SK-MEL-5 (cell line): ENCODE results near the gene TBC1D20. TPM values are rescaled to one million over a fixed set of nuclear protein-coding genes. Genes with fewer than 3 reads are reported as not detected.
A peak's percentile ranks its signal among the peaks of the same experiment; 100 is the strongest.

ENCODE experiments used
- DNase-seq: peaks from one replicate; pipeline ENCODE4 v3.0.0-alpha.2; 2016; ENCODE audit warnings: low read depth, low spot score
- in situ Hi-C: cut with HindIII; loops from 2 replicates; pipeline ENCODE4 v1.10.0; 2016; ENCODE audit warnings: low sequenced_read_pairs, high pct_unique_total_duplicates, low pct_unique_long_range_greater_than_20kb
- total RNA-seq: library from RNA; depleted of rRNA; stranded (reverse); fragments of >200 nt; shearing (Covaris generic); gene quantifications from 2 replicates; pipeline ENCODE4 v1.2.3, GENCODE V29; 2014

TBC1D20 gene
- total RNA-seq, 1 experiment from 2014 or later: 62.5 TPM

DNA sequence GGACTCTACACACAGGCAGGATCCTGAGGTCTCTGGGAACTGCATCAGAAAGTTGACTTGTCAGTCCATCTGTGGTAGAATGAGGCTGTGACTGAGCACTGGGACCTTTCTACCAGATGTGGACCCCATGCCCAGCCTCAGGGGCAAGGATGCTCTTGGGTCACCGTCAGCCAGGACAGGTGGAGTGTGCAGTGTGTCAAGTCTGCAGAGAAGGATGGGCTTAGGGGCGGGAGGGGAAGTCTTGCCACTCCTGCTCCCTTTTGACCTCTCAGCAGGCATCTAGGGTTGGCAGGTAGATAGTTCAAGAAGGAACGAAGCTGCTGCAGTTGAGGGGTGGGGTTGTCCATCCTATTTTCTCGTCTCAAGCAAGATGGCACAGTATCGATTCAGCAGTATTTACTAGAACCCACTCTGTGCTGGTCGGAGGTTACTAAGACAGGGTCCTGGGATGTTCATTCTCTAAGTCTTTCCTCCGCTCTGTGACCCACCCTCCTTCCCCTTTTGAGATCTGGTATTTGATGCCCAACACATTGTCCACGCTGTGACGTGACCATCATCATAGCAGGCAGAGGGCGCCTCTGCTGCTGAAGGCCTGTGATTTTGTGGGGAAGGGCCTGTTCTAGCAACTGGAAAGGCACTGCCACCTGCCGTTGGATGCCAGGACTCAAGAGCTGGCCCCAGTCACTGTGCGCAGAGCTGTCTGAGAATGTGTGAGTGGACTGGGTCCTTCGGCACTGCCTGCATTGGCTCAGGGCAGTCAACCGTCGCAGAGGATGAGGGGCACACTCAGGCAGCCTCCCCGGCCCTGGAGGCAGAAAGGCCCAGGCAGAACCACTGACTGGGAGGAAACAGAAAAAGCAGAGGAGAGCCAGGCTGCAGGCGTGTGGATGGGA, 31.1 kb downstream of the TBC1D20 start:
- DNase-seq: peak; percentile 94
- in situ Hi-C loops: no loop called here

DNA sequence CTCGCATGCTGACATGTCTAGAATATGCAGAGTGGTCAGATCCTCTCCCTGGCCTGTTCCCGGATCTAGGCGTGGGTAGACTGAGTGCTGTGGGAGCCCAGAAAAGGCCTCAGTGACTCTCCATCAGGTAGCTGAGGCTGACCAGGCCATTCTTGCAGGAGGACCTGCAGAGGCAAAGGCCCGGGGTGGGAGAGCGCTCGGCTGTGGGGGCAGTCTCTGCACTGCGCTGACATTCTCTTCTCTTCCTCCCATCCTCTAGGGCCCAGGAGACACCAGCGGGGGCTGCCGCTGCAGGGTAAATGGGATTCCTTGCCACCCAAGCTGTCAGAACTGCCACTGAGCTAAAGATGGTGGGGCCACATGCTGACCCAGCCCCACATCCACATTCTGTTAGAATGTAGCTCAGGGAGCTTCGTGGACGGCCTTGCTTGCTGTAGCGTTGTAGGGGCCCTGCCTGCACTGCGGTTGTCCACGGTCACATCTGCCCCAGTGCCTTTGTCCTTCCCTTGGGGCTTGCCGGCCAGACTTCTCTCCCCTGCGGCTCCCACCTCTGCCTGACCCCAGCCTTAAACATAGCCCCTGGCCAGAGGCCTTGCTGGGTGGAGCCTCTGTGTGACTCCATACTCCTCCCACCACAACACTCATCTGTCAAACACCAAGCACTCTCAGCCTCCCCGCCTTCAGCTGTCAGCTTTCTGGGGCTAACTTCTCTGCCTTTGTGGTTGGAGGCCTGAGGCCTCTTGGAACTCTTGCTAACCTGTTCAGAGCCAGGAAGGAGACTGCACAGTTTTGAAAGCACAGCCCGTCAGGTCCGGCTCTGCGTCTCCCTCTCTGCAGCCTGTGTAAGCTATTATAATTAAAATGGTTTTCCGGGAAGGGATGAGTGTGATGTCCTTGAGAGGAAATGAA, 32.0 kb downstream of the TBC1D20 start:
- in situ Hi-C loops: no loop called here
- DNase-seq: no peak

DNA sequence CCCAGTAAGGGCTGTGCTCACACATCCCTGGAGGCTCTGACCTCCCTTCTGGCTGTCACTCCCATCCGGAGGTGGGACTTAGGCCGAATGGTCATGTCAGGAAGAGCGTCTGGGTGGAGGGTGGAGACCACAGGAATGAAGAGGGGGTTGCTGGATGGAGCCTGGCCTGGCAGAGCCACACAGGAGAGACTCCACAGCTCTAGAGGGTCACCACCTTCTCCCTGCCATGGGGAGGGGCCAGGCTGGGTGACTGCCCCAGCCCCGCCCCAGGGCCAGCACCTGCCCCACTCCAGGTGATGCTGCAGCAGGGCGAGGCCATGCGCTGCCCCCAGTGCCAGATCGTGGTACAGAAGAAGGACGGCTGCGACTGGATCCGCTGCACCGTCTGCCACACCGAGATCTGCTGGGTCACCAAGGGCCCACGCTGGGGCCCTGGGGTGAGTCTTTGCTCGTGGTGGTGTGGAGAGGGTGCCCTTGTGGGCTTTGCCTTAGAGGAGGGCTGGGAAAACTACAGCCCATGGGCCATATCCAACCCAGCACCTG, 33.6 kb downstream of the TBC1D20 start:
- no peak for DNase-seq
- in situ Hi-C loops: no loop called here

DNA sequence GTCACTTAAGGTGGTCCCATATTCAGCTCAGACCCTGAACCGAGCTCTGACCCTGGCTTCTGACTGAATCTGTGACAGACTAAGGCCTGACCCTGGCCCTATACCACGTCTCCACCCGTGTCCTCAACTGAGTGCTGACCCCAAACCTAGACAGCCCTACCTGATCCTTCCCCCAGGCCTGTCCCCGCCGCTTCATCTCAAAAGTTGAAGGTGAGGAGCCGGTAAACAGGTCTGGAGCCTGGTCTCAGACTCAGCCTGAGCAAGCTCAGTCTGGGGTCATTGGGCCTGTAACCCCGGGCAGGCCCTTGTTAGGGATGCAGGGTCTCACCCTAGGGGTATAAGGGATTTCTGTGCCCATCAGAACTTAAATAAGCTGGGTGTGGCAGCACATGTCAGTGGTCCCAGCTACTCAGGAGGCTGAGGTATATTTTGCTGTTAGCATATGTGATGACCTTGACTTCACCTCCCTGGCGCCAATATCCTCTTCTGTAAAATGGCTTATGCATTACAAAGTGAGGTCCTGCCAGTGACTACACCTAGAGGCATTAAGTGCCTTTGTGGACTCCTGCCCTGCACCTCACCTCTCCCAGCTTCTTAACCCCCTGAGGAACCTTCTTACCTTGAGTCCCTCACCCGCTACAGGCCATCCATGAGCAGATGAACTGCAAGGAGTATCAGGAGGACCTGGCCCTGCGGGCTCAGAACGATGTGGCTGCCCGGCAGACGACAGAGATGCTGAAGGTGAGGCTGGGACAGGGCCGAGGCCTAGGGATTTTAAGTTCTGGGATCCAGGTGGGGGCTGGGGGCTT, 34.3 kb downstream of the TBC1D20 start:
- in situ Hi-C loops: no loop called here
- no peak for DNase-seq

DNA sequence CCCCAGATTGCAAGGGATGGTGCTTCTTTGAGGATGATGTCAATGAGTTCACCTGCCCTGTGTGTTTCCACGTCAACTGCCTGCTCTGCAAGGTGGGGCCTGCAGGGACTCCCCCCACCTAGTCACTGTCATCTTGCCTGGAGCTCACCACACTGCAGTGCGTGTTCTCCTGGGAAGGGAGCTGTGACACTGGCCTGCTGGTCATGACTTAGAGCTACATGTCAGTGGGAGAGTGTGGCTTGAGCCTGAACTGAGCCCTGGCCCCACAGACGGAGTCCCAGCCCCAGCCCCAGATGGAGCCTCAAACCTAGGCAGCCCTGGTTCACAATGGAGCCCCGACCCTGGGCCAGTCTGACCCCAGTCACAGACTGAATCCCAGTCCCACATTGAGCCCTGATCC, 34.9 kb downstream of the TBC1D20 start:
- in situ Hi-C loops: no loop called here
- no peak for DNase-seq

DNA sequence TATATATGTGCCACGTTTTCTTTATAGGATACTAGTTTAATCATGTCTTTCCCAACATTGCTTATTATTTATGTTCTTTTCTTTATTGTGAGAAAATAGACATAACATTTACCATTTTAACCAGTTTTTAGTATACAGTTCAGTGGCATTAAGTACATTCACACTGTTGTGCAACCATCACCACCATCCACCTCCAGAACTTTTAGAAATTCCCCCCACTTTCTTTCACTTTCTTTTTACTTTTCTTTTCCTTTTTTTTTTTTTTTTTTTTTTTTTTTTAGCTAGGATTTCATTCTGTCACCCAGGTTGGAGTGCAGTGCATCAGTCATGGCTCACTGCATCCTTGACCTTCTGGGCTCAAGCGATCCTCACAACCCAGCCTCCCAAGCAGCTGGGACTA, 35.8 kb downstream of the TBC1D20 start:
- DNase-seq: no peak
- in situ Hi-C loops: no loop called here

DNA sequence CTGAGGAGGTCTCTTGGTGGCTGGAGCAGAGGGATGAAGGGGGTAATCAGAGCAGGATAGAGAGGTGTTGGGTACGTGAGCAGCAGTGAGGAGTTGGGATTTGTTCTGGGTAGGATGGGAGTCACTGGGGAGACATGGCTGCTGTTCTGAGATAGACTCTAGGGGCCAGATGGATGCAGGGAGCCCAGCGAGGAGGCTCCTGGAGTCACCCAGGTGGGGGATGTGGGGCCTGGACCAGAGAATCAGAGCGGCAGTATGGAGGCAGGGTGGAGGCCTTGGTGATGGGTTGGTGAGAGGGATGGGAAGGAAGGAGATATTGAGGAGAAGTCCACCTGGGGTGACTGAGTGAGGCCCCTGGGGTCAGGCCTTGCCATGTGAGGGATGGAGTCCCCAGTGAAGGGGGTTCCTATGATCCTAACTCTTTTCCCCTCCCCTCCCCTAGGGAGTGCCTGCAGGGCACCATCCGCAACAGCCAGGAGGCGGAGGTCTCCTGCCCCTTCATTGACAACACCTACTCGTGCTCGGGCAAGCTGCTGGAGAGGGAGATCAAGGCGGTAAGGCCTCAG, 40.6 kb downstream of the TBC1D20 start:
- DNase-seq: no peak
- in situ Hi-C loops: no loop called here

DNA sequence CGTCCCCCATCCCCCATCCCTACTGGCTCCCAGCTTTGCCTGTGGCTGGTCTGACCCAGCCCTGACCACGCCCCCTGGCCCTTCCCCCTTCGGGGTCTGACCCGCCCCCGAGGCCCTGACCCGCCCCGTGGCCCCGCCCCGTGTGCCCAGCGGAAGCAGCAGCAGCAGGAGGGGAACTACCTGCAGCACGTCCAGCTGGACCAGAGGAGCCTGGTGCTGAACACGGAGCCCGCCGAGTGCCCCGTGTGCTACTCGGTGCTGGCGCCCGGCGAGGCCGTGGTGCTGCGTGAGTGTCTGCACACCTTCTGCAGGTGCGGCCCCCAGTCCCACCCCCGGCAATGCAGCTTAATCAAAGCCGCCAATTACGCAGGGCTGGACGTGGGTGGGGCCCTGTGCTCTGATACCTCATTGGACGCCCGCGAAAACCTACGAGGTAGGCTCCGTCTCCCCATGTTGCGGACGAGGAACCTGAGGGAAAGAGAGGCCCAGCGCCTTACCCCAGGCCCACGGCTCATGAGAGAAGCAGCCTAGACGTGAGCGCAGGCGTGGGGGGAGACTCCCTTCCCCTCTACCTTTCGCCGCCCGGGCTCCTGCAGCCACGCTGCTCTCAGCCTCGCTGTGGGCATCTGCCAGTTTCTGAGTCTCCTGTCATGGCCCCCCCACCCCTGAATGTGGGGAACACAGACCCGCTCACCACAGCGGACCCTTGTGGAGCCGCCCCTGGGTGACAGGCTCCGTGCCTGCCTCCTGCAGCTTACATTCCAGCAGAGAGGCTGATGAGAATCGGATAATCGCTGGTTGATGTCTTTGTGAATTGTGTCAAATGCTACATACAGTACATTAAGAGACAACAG, 41.4 kb downstream of the TBC1D20 start:
- DNase-seq: peak; percentile 64
- in situ Hi-C loops: no loop called here

DNA sequence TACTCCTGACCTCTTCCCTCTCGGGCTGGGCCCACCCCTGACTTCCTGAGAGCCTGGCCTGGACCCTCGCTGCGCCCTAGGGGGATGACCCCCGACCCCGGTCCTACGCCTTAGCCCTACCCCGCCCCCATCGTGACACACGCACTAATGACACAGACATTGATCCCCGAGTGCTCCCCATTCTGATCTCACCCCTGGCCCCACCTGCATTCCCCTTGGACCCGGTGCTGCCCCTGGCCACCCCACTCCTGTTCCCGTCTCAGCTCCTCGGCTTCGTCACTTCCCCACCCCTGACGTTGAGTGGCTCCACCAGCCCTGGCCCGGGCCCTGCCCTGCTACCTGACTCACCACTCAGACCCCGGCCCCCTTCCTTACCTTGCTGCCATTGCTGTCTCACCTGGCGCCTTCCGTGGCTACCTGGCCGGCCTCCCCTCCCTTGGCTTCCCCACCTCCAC, 42.1 kb downstream of the TBC1D20 start:
- DNase-seq: no peak
- in situ Hi-C loops: no loop called here

DNA sequence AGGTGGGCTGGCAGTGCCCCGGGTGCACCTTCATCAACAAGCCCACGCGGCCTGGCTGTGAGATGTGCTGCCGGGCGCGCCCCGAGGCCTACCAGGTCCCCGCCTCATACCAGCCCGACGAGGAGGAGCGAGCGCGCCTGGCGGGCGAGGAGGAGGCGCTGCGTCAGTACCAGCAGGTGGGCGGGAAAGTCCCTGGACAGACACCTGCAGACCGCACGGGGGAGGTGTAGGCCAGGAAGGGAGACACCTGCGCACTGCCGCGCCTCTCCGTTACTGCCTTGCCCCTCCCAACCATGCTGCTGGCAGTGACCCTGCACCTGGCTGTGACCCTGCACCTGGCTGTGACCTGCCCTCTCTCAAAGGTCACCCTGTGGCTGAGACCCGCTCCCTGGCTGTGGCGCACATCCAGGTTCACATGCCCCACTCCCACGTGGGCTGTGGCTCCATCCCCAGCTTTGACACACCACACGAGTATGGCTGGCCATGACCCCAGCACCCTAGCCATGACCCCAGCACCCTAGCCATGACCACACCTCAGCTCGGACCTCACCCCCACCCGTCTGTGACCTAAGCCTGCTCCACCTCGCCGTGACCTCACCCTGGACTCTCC, 42.7 kb downstream of the TBC1D20 start:
- no peak for DNase-seq
- in situ Hi-C loops: no loop called here

DNA sequence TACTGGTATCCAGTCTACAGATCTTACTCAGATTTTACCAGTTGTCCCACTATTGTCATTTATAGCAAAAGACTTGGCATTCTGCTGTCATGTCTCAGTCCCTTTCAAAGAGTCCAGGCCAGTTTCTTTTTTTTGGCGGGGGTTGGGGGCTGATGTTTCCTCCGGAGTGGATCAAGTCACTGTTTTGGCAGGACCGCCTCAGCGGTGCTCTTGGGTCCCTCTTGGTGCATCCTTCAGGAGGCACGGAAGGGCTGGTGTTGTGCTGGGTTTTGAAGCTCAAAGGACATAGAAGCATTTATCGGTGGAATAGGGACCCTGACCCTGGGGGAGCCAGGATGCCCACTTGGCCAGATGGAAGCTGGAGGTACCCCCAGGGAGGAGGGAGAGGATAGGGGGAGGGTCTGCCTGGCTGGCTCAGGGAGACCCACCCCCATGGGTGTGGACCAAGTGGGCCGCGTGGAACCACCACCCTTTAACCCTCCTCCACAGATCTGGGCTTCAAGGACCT, 43.4 kb downstream of the TBC1D20 start:
- in situ Hi-C loops: no loop called here
- no peak for DNase-seq

DNA sequence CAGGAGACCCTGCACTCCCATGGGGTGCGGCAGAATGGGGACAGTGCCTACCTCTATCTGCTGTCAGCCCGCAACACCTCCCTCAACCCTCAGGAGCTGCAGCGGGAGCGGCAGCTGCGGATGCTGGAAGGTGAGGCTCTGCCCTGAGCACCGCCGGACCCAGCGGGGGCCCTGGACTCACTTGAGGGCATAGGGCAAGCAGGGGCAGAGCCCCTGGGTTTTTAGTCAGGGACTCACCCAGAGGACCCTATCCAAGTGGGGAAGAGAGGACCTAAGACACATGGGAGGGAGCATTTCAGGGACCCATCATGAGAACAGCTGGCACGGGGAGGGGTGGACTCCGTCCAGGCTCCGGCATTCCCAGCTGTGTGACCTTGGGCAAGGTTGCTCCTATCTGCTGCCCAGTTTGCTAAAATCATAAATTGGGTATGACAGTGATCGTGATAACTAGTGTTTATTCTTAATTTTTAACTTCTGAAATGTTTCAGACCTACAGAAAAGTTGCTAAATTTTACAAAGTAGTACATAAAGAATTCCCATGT, 44.5 kb downstream of the TBC1D20 start:
- in situ Hi-C loops: no loop called here
- DNase-seq: no peak

DNA sequence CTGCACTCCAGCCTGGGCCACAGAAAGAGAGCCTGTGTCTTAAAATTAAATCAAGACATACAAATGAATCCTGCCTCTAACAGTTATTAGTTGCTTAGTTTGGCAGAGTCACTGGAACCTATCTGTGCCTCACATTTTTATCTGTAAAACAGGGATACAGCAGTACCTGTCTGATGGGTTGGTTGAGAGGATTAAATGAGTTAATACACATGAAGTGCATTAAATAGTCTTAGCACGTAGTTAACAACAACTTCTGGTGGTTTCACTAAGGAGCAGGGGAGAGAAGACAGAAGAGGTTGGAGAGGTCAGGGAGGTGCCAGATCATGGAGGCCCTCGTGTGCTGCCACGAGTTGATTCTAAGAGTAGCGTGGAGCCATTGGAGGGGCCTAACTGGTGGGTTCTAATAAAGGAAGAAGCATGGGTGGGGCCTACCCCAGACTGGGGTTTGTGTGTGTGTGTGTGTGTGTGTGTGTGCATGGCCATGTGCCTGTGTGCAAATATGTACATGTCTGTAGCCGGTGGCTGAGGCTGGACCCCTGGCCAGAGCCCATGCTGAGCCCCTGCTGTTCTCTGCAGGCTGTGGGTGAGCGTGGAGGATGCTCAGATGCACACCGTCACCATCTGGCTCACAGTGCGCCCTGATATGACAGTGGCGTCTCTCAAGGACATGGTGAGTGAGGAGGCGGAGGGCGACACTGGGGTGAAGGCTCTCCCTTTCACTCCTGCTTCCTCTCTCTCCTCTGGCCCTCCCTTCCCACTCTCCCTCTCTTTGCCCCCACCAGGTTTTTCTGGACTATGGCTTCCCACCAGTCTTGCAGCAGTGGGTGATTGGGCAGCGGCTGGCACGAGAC, 45.2 kb downstream of the TBC1D20 start:
- DNase-seq: no peak
- in situ Hi-C loops: no loop called here

DNA sequence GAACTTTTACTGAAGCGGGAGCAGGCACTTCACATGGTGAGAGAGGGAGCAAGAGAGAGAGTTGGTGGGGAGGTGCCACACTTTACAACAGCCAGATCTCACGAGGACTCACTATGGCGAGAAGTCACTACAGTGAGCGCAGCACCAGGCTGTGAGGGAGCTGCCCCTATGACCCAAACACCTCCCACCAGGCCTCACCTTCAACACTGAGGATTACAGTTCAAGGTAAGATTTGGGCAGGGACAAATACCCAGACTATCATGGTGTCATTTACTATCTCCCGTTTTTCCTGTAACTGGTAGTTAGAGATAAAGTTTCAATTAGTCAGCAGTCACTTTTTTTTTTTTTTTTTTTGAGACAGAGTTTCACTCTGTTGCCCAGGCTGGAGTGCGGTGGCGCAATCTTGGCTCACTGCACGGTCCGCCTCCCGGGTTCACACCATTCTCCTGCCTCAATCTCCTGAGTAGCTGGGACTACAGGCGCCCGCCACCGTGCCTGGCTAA, 46.5 kb downstream of the TBC1D20 start:
- DNase-seq: no peak
- in situ Hi-C loops: no loop called here

DNA sequence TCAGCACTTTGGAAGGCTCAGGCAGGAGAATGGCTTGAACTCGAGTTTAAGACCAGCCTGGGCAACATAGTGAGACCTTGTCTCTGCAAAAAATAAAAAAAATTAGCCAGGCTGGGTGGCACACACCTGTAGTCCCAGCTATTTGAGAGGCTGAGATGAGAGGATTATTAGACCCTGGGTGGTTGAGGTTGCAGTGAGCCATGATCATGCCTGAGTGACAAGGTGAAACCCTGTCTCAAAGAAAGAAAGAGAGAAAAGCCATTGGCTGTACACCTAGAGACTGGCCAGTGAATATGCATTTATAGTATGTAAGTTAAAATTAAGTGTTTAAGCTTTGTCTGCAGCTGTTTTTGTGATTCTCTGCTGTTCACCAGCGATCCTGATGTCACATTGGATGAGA, 48.2 kb downstream of the TBC1D20 start:
- no peak for DNase-seq
- in situ Hi-C loops: no loop called here
